GM21528 (cell line): ENCODE results near the gene MED26.

ENCODE experiments used
- ATAC-seq: cut with Tn5 transposase; IDR thresholded peaks from one replicate; pipeline ENCODE4 v1.9.1; 2021; ENCODE audit warnings: mild to moderate bottlenecking, moderate library complexity; ENCODE audit not compliant: unreplicated experiment, low FRiP score

MED26 gene

GRCh38 chr19:16591803-16592556 lies 36.0 kb downstream of the MED26 start:
- ATAC-seq: no peak

- no peak for ATAC-seq
Measured at GRCh38 chr19:16590876-16591802, 36.9 kb downstream of the MED26 start.

GRCh38 chr19:16589917-16590316 lies 38.1 kb downstream of the MED26 start:
- no peak for ATAC-seq

- ATAC-seq: peak; percentile 2
Measured at GRCh38 chr19:16588824-16589577, 39.0 kb downstream of the MED26 start.

- peak; percentile 38 for ATAC-seq
Measured at GRCh38 chr19:16587833-16588823, 39.9 kb downstream of the MED26 start.

- no peak for ATAC-seq
Measured at GRCh38 chr19:16586991-16587832, 40.8 kb downstream of the MED26 start.

- ATAC-seq: no peak
Measured at GRCh38 chr19:16586477-16586871, 41.5 kb downstream of the MED26 start.

GRCh38 chr19:16585808-16586476 lies 42.1 kb downstream of the MED26 start:
- peak; percentile 28 for ATAC-seq

GRCh38 chr19:16585094-16585801 lies 42.8 kb downstream of the MED26 start:
- no peak for ATAC-seq

- peak; percentile 44 for ATAC-seq
Measured at GRCh38 chr19:16584248-16585093, 43.5 kb downstream of the MED26 start.

GRCh38 chr19:16582486-16583261 lies 45.3 kb downstream of the MED26 start:
- ATAC-seq: no peak

- ATAC-seq: no peak
Measured at GRCh38 chr19:16581971-16582343, 46.0 kb downstream of the MED26 start.

GRCh38 chr19:16581145-16581970 lies 46.6 kb downstream of the MED26 start:
- no peak for ATAC-seq

GRCh38 chr19:16579381-16579780 lies 48.6 kb downstream of the MED26 start:
- ATAC-seq: no peak

GRCh38 chr19:16577531-16577985 lies 50.4 kb downstream of the MED26 start:
- no peak for ATAC-seq
